GM23248 (cell line): Measurements from ENCODE around the gene ARID5B. TPM values are rescaled to one million over a fixed set of nuclear protein-coding genes. Genes with fewer than 3 reads are reported as not detected.
A peak's percentile ranks its signal among the peaks of the same experiment; 100 is the strongest.

ENCODE experiments used
- DNase-seq: peaks from one replicate; pipeline ENCODE4 v3.0.0-alpha.2; 2015
- H2AFZ ChIP-seq: fragments of 200-600 bp; sonication (generic); 2 replicates; pipeline ENCODE4 v1.6.1; 2016; ENCODE audit warnings: antibody characterized with exemption
- H3F3A ChIP-seq: fragments of 200-600 bp; sonication (generic); 2 replicates; pipeline ENCODE4 v1.6.1; 2016; ENCODE audit warnings: mild to moderate bottlenecking, antibody characterized with exemption, mixed run types; ENCODE audit not compliant: insufficient read depth
- H3K27ac ChIP-seq: fragments of 200-600 bp; sonication (generic); 2 replicates; pipeline ENCODE4 v1.5.1; 2016; ENCODE audit warnings: mild to moderate bottlenecking
- H3K27me3 ChIP-seq: fragments of 200-600 bp; sonication (generic); replicated peaks from 2 replicates; pipeline ENCODE4 v1.6.1; 2016; ENCODE audit warnings: mild to moderate bottlenecking; ENCODE audit not compliant: insufficient read depth
- H3K36me3 ChIP-seq: fragments of 200-600 bp; sonication (generic); 2 replicates; pipeline ENCODE4 v1.6.1; 2016; ENCODE audit warnings: low read depth, mild to moderate bottlenecking
- H3K4me1 ChIP-seq: fragments of 200-600 bp; sonication (generic); 2 replicates; pipeline ENCODE4 v1.6.1; 2016; ENCODE audit warnings: mild to moderate bottlenecking; ENCODE audit not compliant: insufficient read depth
- H3K4me2 ChIP-seq: fragments of 200-600 bp; sonication (generic); one replicate; pipeline ENCODE4 v1.6.1; 2016; ENCODE audit warnings: mild to moderate bottlenecking; ENCODE audit not compliant: unreplicated experiment
- H3K4me3 ChIP-seq: fragments of 200-600 bp; sonication (generic); 2 replicates; pipeline ENCODE4 v1.5.1; 2016; ENCODE audit warnings: mild to moderate bottlenecking
- H3K79me2 ChIP-seq: fragments of 200-600 bp; sonication (generic); 2 replicates; pipeline ENCODE4 v1.6.1; 2016; ENCODE audit warnings: mild to moderate bottlenecking; ENCODE audit not compliant: insufficient read depth
- H3K9ac ChIP-seq: fragments of 200-600 bp; sonication (generic); 2 replicates; pipeline ENCODE4 v1.6.1; 2016; ENCODE audit warnings: mild to moderate bottlenecking
- H3K9me2 ChIP-seq: fragments of 200-600 bp; sonication (generic); 2 replicates; pipeline ENCODE4 v1.6.1; 2016; ENCODE audit warnings: mixed run types, mild to moderate bottlenecking, moderate library complexity; ENCODE audit not compliant: insufficient read depth
- H3K9me3 ChIP-seq: fragments of 200-600 bp; sonication (generic); one replicate; pipeline ENCODE4 v1.6.1; 2017; ENCODE audit warnings: low read depth
- H4K20me1 ChIP-seq: fragments of 200-600 bp; sonication (generic); 2 replicates; pipeline ENCODE4 v1.6.0; 2016; ENCODE audit not compliant: insufficient read depth
- EZH2 ChIP-seq: fragments of 200-600 bp; sonication (generic); IDR thresholded peaks from 2 replicates; pipeline ENCODE4 v1.6.1; 2018; ENCODE audit warnings: antibody characterized with exemption, mild to moderate bottlenecking; ENCODE audit not compliant: insufficient read depth, poor library complexity, severe bottlenecking
- EZH2phosphoT487 ChIP-seq: fragments of 200-600 bp; sonication (generic); IDR thresholded peaks from 2 replicates; pipeline ENCODE4 v1.6.1; 2018; ENCODE audit warnings: antibody characterized with exemption, moderate library complexity, mild to moderate bottlenecking, low read depth; ENCODE audit not compliant: insufficient read depth
- WGBS, 2 experiments: methylation state at CpG; one replicate each; pipeline ENCODE4 v1.1.6; 2015 to 2017; ENCODE audit warnings: low lambda C conversion rate in 2 of 2, low coverage in 1 of 2; ENCODE audit errors: missing lambda C conversion rate in 2 of 2; 5-methylcytosine and 5-hydroxymethylcytosine counted together
- in situ Hi-C: fragments of 300-500 bp; cut with MboI; formaldehyde crosslinking; loops from 2 replicates; pipeline ENCODE4 v1.15.0; 2020
- polyA plus RNA-seq: library from polyadenylated mRNA; unstranded; fragments of >200 nt; fragmentation: Nextera tagmentation; extraction: Ambion mirVana; gene quantifications from 2 replicates; pipeline ENCODE4 v1.2.1, GENCODE V29; 2016
- total RNA-seq: library from RNA; depleted of rRNA; stranded (reverse); fragments of >200 nt; shearing (Covaris generic); gene quantifications from 2 replicates; pipeline ENCODE4 v1.2.3, GENCODE V29; 2014; rRNA removed

Gene ARID5B
- total RNA-seq (56.7 and 60.6 TPM in 2 replicates), polyA plus RNA-seq (76.8 and 78.8 TPM in 2 replicates)

- no peaks in the 10 kb centered on the region for H3K36me3 ChIP-seq
- peaks cover 52% of the 10 kb centered on the region for H3F3A ChIP-seq
- H2AFZ ChIP-seq = peak within 1 kb of the TSS; percentile 100
- peak within 1 kb of the TSS; percentile 98 for H3K4me3 ChIP-seq
- H4K20me1 ChIP-seq = no peaks in the 10 kb centered on the region
- whole genome bisulfite sequencing, 2 experiments = 1% methylated on average over 27 to 34 of the region's 34 CpGs
- peak within 1 kb of the TSS; percentile 100 for H3K4me2 ChIP-seq
- H3K9ac ChIP-seq = peak within 1 kb of the TSS; percentile 90
- no peaks in the 10 kb centered on the region for H3K9me2 ChIP-seq
- TF ChIP-seq EZH2 (no peak), EZH2phosphoT487 (no peak)
- no peaks in the 10 kb centered on the region for H3K9me3 ChIP-seq
- in situ Hi-C loops = loop anchor here (10.0 to 25.0 kb wide), 2 partner anchors 144 to 336 kb away; no protein-coding TSS in a partner anchor
- peaks cover 38% of the 10 kb centered on the region for H3K79me2 ChIP-seq
- H3K27ac ChIP-seq = peak within 1 kb of the TSS; percentile 77
- H3K27me3 ChIP-seq = no peaks in the 10 kb centered on the region
- H3K4me1 ChIP-seq = peaks cover 37% of the 10 kb centered on the region
- DNase-seq = peak; percentile 83
Measured at GRCh38 chr10:61900829-61901792, at the start of gene ARID5B. Gene ARID5B, plus strand, starts transcription at chr10:61901699. Its CDS starts 11 bp downstream, at chr10:61901710.

- Histone ChIP-seq H4K20me1 (no peaks in the 10 kb centered on the region), H2AFZ (no peak overlapping the region), H3K27me3 (no peaks in the 10 kb centered on the region), H3K79me2 (no peaks in the 10 kb centered on the region), H3K9ac (no peak overlapping the region), H3K36me3 (no peaks in the 10 kb centered on the region), H3K9me2 (no peaks in the 10 kb centered on the region), H3K4me2 (no peak overlapping the region), H3K9me3 (no peaks in the 10 kb centered on the region), H3K4me3 (no peak overlapping the region), H3K27ac (no peak overlapping the region), H3K4me1 (no peaks in the 10 kb centered on the region), H3F3A (no peaks in the 10 kb centered on the region)
- TF ChIP-seq EZH2phosphoT487 (no peak), EZH2 (no peak)
- 91 to 94% methylated on average over 2 of the region's 2 CpGs for WGBS, 2 experiments
- in situ Hi-C loops = no loop called here
- DNase-seq = no peak
Measured at GRCh38 chr10:61852261-61852660, 49.2 kb upstream of the ARID5B start.

- Histone ChIP-seq H2AFZ (no peak overlapping the region), H3K36me3 (no peaks in the 10 kb centered on the region), H3K4me3 (no peak overlapping the region), H3F3A (no peaks in the 10 kb centered on the region), H3K4me2 (no peak overlapping the region), H3K27me3 (no peaks in the 10 kb centered on the region), H3K9ac (no peak overlapping the region), H3K27ac (no peak overlapping the region), H4K20me1 (no peaks in the 10 kb centered on the region), H3K79me2 (no peaks in the 10 kb centered on the region), H3K4me1 (peaks cover 6% of the 10 kb centered on the region; the same call in 1 of the 2 replicates), H3K9me2 (no peaks in the 10 kb centered on the region), H3K9me3 (no peaks in the 10 kb centered on the region)
- in situ Hi-C loops = no loop called here
- no peak for TF ChIP-seq EZH2
- TF ChIP-seq EZH2phosphoT487 = no peak
- WGBS, 2 experiments = 82 to 88% methylated on average over 3 of the region's 3 CpGs
- DNase-seq = no peak
Measured at GRCh38 chr10:61855771-61856170, 45.7 kb upstream of the ARID5B start.

- in situ Hi-C loops = no loop called here
- TF ChIP-seq EZH2 (no peak), EZH2phosphoT487 (no peak)
- Histone ChIP-seq H3K9ac (no peak overlapping the region), H3K27ac (no peak overlapping the region), H3K79me2 (no peaks in the 10 kb centered on the region), H3K9me3 (no peaks in the 10 kb centered on the region), H3K27me3 (no peaks in the 10 kb centered on the region), H3K4me2 (peak overlapping the region; percentile 12), H4K20me1 (no peaks in the 10 kb centered on the region), H3K4me1 (peaks cover 6% of the 10 kb centered on the region; the same call in 1 of the 2 replicates), H3K9me2 (no peaks in the 10 kb centered on the region), H3K4me3 (no peak overlapping the region), H3K36me3 (no peaks in the 10 kb centered on the region), H3F3A (no peaks in the 10 kb centered on the region), H2AFZ (no peak overlapping the region)
- peak; percentile 50 for DNase-seq
- 64 to 70% methylated on average over 2 of the region's 2 CpGs for WGBS, 2 experiments
Measured at GRCh38 chr10:61857746-61858145, 43.8 kb upstream of the ARID5B start.
